GM19240 (cell line): Measurements from ENCODE around the gene CERS3.
"Not testable (repeated sequence)": the region's sequence is repeated elsewhere in the genome, so short reads cannot be mapped to it uniquely, and the experiment has no call there.

Experiments
- DNase-seq: peaks from one replicate; pipeline ENCODE4 v3.0.0; 2011; ENCODE audit warnings: low spot score; ENCODE audit not compliant: insufficient read length

The CERS3 gene

DNA sequence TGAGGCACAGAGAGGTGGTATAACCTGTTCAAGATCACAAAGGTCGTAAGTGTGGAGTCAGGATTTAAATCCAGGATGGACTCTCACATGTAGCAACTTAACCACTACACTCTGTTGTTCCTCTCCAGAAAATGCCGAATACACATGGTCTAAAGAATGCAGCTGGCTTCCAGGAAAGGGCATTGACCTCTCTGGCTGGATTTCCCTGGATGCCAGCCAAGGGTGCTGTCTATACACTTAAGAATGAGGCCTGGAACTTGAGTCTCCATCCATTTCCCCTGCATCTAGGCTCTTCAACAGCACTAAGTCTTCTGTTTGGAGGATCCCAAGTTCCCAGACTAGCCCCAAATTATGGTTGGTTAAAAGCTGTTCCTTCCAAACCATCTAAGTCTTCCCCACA lies 60.5 kb downstream of the CERS3 start:
- no peak for DNase-seq

DNA sequence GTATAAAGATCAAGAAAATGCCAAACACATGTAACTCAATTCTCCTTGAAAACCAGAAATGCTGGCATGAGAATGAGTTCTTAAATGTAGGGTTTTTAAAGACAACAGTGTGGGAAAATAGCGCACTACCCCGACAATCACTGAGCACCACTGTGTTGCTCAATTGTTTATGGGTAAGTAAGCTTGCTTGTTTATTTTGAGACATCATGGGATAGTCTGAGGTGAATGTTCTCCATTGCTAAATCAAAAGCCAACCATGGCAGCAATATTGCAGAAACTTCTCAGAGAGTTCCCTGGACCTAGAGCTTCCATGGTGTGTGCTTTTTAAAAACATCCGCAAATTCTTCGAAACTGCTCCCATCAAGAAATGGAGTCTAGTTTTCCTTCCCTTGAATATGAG lies 62.7 kb downstream of the CERS3 start:
- no peak for DNase-seq

DNA sequence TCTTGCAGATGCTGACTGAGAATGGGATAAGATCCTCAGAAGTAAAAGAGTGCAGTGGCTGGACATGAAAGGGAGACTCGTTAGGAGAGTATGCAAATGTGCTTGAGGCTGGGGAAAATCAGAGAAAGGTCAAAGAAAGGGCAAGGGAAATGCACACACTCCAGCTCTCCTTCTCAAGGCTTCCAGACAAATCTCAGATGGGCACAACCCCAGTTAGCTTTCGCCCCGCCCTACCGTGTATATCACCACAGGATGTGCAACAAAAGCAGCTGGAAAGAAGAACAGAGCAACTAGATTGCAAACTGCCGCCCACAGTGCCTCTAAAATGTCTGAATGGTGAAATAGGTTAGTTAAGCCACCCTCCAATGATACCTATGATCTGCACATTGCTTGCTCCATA lies 63.9 kb downstream of the CERS3 start:
- no peak for DNase-seq

DNA sequence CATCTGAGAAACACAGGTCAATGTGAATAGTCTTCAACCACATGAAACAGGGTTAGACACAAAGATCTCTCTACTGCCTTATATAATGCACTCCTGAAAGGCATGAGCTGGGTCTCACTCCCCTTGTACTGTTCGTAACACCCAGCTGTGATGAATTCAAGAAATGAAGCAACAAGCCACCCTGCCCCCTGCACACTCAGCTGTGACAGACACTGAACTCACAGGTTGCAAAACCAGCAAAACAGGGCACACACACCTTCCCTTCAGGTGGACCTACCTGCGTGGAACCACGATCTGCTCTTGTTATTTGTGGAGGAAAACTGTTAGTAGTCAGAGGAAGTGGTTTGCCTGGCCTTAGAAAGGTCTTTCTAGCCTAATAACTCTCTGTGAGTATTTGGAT lies 64.5 kb downstream of the CERS3 start:
- DNase-seq, result no peak

DNA sequence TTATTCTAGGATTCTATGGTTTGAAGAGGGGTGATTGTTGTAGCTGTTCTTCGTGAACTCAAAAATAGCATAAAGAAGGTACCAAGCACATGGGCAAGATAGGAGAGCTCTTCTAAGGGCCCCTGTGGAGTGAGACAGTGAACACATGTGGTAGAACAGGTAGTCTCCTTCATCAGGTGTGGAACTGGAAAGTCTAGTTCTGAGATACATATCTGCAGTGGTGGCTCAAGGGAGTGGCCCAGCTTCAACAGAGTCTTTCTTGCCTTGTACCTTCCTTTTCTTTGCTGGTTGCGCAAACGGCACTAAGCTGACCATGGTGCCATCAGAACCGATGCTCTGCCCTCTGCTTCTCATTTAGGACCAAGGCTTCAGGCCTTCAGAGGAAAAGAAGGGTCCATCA lies 65.2 kb downstream of the CERS3 start:
- no peak for DNase-seq

DNA sequence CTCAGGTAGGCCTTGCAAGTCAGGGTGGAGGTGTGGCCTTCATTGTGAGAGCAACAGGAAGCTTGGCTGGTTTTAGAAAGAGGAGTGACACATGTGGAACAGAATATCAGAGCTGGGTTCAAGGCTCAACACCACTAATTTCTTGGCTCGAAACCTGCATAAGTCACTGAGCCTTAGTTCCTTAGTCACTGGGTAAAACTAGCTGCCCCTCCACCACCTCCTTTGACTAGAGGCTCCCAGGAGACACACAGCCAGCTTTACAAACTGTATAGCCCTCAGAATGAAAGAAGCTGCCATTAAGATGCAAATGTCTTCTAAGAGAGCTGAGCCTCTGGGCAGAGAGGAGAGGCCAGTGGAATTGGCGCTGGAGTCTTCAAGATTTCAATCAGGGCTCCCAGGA lies 67.7 kb downstream of the CERS3 start:
- DNase-seq, result no peak

DNA sequence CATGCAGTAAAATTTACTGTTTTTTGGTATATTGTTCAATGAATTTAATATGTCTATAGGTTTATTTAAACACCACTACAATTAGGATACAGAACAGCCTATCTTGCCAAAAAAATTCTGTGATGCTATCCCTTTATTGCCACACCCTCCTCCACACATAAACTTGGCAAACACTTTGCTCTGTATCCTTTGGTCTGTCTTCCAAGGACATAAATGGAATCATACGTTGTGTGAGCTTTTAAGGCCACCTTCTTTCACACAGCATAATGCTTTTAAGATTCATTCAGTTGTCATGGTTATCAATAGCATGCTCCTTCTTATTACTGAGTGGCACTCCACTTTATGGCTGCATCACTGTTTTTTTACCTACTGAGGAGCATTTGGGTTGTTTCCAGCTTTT lies 71.5 kb downstream of the CERS3 start:
- DNase-seq, result no peak

DNA sequence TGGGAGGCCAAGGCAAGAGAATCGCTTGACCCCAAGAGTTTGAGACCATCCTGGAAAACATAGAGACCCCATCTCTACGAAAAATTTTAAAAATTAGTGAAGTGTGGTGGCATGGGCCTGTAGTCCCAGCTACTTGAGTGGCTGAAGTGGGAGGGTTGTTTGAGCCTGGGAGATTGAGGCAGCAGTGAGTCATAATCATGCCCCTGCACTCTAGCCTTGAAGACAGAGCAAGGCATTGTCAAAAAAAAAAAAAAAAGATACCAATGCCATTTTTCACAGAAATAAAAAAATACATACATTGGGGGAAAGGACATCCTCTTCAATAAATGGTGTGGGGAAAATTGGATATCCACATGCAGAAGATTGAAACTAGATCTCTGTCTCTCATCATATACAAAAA lies 74.6 kb downstream of the CERS3 start:
- DNase-seq, result no peak

DNA sequence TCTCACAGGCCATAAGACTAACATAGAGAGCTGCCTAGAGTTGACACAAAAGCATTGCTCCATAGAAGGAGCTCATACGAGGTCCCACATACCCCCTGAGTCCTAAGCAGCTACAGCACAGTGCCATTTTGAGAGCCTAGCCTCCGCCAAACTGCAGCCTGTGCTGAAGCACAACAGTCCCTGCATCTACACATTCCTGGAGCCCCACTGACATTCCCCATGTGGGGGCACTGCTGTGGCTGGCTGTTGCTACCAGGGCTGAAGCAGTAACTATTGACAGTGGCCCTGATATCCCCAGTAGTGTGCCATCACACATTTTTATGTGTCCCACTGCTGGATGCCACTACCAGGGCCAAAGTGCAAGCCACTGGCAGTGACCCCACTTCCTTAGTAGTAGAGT lies 80.3 kb downstream of the CERS3 start:
- DNase-seq, result no peak

DNA sequence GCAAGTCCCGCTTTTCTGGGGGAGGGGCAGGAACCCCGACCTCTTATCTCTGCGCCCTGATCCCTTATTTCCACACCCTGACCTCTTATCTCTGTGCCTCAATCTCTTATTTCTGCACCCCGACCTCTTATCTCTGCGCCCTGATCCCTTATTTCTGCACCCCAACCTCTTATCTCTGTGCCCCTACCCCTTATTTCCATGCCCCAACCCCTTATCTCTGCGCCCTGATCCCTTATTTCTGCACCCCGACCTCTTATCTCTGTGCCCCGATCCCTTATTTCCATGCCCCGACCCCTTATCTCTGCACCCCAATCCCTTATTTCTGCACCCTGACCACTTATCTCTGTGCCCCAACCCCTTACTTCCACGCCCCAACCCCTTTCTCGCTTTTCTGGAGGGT lies 87.7 kb downstream of the CERS3 start:
- not testable (repeated sequence) for DNase-seq

DNA sequence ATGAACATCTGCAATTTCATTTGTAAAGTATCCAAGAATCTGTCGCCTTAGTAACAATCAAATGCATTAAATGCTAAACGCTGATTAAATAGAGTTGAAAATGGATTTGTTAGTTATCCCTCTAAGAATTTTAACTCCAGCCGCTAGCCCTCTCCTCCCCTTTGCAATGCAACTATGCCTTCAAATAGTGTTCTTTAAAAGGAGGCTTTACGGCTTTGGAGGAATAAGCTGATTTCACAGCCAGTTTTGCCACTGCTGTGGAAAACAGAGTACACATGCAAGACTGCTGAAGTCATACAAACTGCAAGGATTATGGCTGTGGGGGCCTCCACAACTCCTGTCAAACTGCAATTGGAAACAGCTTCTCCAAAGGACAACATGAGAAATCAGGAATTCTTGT lies 89.2 kb downstream of the CERS3 start:
- no peak for DNase-seq

DNA sequence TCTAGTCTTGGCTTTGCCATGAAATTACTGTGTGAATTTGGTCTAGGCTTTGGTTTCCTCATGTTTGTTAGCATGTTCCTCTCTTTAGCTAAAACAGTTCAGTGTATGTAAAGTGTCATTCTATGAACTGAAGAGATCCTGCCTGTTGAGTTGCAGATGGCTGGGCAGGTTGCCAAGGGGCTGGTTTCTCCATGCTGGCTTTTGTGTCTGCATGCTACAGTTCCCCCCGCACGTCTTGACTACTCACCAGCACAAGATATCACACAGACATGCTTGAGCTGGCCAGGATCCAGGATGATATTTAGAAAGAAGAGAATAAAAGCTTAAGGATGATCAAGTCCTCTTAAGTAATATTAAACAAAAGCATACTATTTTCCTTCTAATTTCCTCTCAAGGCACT lies 90.2 kb downstream of the CERS3 start:
- DNase-seq, result no peak

DNA sequence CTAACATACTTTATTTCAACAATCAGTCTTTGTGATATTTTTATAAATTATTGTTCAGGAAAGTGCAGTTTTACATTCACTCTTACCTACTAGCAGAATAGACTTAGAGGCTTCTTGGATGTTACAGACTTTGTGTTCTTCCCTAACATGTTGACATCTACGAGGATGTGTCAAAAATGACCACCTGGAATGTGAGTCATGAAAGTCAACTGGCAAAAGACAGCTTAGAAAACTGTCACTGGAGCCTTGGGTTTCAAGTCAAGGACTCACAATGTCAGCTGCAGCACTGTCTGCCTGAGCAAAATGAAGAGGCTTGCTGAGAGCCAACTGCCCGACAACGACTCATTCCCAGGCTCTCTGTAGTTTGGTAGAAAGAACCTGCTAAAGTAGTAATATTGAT lies 91.5 kb downstream of the CERS3 start:
- no peak for DNase-seq

DNA sequence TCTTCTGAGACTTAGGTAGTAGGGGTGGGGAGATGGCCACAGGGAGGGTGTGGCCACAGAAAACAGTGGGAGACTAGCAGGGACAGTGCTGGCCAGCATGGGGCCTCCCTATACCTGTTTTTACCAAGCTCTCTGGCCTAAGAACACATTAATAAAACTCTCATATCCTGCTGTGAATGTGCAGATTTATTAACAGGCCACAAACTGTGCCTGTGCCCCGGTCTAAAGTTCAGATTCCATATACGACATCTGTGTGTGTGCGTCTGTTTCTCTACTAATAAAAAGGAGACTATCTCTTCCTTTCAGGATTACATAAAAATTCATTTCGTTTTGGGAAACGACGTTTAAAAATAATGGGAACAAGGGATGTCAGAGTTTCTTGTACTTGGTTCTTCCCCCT lies 94.2 kb downstream of the CERS3 start:
- no peak for DNase-seq

DNA sequence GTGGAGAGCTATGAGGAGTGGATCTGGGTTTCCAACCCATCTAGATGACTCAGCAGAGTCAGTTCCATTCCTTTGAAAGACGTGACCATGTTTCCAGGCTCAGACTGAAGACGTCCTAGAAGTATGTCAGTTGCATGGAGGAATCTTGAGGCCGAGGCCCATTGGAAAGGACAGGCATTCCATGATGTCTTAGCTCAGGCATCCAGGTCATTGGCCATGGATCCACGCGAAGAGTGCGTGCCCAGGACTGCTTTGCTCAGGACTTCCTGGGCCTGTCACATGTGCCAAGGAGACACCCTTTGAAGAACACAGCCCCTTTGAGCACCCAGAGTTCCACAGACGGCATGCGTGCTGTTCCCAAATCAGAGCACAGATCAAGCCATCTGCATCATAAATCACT lies 94.7 kb downstream of the CERS3 start:
- no peak for DNase-seq

DNA sequence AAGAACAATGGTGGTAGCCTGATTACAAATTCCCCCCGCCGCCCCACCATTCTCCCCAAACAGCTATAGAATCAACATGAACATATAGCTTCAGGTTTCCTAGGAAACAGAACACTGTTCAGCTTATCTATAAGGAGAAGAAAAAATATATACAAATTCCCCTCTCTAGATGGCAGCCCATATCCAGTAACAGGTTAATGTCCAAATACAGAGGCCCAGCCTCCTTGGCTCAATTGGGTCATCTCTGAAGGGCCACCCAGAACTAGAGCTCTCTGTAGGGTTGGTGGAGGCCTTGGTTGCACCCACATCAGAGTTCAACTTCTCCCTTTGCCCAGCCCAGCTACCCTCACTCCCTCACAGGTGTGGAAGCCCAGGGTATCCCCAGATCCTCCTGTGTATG lies 95.4 kb downstream of the CERS3 start:
- no peak for DNase-seq

DNA sequence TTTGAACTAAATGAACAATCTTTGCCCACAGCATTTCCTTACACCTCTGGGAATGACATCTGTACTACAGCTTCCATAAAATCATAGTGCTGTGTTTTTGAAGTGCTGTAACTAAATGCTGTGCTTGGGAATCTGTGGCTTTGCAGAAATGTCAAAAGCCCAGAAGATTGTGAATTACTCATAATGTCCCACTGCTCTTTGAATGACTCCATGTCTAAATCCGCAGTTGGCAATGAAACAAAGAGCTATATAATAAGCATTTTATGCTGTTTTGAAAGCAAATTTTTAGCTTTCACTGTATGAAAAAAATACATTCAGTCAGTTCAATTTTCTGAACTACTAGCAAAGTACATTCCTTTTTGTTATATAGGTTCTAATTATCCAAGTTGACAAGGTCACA lies 98.3 kb downstream of the CERS3 start:
- no peak for DNase-seq

DNA sequence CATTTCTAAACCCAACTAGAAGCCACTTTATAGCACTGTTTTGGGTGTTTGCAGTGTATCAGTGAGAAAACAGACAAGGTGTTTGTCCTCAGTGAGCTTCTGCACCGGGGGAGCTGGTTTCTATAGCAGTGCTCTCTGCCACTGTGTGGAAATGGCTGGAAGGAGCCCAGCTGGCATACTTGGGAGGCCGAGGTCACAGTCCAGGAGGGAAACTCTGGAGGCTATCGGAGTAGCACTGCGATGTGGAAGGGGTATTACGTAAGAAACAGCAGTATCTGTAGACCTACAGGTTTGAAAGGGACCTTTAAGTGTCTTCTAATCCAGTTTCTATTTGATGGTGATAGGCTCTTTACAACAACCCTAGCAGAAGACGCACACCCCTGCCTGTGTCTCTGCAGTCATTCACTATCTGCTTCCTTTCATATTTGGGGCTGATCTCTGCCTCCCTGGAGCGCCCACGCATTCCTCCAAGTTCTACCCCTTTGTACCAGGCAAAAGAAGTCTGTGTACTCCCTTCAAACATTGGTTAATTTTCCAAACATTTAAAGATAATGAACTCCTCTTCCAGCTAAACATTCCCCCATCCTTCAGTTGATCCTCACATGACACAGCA lies 99.5 kb downstream of the CERS3 start:
- DNase-seq, result no peak

DNA sequence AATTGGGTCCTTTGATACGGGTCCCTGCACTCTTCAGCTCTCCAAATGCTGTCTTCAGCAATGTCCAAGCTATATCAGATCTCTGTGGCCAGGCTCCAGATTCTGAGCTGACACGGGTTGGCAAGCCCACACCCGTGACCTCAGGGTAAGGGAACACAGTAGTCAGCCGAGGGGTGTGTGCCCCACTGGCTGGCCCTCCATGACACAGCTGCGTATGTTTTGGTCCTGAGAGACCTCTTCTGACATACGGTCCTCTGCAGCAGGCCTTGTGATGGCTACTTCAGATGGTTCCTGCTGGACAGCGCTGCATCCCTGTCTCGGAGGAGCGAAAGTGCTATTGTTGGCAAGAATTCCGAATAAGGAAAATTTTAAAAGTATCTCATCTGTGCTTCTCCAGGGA lies 101.8 kb downstream of the CERS3 start:
- DNase-seq, result no peak

DNA sequence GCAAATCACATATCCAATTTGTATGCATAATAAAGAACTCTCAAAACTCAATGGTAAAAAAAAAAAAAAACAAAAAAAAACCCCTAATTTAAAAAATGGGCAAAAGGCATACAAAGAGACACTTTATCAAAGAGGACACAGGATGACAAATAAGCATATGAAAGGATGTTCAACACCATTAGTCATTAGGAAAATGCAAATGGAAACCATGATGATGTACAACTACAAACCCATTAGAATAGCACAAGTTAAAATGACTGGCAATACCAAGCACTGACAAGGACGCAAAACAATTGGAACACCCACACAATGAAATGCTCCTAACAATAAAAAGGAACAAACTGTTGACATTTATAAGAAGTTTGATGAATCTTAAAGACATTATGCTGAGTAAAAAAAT lies 123.6 kb downstream of the CERS3 start:
- DNase-seq, result no peak

DNA sequence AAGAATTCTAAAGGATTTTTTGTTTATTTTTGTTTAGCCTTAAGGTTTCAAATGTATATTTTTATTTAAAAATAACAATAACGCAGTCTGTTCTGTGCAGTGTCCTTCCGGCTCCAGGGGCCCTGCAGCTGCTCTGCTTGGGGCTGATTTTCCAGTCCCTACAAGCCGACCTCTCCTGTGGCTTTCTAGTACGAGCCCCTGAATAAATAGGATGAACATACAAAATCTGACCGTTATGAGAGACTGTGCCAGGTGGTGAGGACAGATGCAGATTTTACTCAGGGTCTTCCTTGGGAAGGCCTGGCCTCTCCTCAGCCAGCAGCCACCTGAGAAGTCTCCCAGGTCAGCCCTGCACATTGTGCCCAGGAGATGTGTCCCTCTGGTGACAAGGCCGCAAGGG lies 127.8 kb downstream of the CERS3 start:
- DNase-seq, result no peak

DNA sequence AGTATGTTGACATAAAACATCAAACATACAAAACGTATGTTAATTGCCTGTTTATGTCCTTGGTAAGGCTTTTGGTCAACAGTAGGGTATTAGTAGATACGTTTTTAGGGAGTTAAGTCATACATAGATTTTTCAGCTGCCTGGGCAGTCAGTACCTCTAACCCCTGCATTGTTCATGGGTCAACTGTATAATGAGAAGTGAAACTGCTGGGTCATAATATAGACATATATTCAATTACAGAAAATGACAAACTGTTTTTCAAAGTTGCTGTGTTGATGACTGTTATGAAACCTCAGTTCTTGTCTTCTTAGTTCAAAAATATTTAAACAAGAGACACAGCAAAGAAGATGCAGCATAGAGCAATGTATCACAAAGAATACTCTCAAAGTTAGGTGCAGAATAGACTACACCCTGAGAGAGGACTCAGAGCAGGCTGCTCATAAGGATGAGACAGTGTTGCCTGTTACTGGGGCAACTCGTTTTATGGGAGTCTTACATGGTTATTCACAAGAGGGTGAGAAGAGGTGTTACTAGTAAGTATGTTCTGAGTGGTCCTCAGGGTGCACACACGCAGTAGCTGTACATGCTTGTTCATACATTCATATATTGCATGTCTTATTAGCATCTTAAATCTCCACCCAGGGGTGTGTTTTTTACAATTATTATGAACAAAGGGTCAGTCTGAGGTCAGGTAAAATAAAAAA lies 133.9 kb downstream of the CERS3 start:
- no peak for DNase-seq

DNA sequence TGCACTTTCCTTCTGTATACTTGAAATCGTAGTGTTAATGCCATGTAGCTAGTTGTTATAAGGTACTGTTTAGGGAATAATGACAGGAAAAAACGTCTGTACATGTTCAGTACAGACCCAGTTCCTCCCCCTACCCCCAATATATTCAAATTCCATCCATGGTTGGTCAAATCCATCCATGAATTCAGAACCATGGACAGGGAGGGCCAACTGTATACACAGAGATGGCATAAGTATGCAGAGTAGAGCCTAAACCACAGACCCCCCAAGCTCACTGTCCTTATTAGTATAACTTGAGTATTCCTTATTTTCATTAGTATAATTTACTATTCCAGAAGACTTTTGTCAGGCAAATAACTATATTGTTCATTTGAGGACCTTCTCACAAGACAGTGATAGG lies 135.7 kb downstream of the CERS3 start:
- no peak for DNase-seq
